ENCODE data around the gene KCNJ10.
A peak's percentile ranks its signal among the peaks of the same experiment; 100 is the strongest.
"Not testable (repeated sequence)": the region's sequence is repeated elsewhere in the genome, so short reads cannot be mapped to it uniquely, and the experiment has no call there.

The KCNJ10 gene
- total RNA-seq: 0 to 0.20 (median 0.03) reads per million in 9 experiments

DNA sequence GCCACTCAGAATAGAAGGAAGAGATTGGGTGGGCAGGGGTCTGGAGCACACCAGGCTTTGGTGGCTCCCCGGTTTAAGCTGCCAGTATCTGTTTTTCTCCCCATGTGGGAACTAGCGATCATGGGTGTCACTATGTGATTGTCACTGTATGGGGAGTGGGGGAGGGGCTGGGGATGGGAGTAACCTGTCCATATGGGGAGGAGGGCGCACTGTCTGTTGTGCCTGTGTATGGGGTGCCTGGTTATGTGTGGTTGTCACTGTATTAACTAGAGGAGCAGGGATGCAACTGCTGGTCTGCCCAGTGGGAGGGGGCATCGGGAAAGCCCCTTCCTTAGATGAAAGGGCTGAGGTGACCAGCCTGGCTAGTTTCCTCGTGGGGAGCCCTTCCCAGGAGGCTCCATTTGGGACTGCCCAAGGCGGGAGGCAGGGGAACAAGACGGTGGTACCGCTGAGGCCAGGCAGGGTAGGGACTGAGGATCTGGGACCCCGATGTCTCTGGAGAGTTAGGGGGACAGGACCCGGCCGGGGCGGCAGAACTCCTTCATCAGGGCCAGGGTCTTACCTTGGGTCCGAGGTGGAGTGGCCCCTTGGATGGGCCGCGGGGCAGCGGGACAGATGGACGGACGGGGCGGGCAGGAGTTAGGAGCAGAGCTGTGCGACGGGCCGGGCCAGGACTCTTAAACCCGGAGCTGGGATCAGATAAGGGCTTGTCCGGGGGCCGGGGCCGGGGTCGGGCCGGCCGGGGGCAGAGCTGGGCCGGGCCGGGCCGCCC, at the start of gene KCNJ10:
KCNJ10 (minus strand) TSS at position 701 of the 772 bp plus-strand sequence. CDS start 27,628 bp downstream, outside the sequence.
- peaks cover 4% of the 10 kb centered on the region for H3K36me3 Mint-ChIP-seq (ENCODE audit: insufficient read depth)
- DNase-seq: no peak
- H3K27ac Mint-ChIP-seq: peak within 1 kb of the TSS in 1 of 2 donors; percentile 19
- H3K27me3 Mint-ChIP-seq: peaks cover 63 to 93% of the 10 kb centered on the region in 2 donors
- H3K4me3 Mint-ChIP-seq: peak within 1 kb of the TSS; percentile 84 to 86
- H3K9me3 Mint-ChIP-seq: no peaks in the 10 kb centered on the region
- ATAC-seq (replicated peaks): no peak
- H3K4me1 Mint-ChIP-seq (ENCODE audit: low read depth in 2 of 2): peaks cover 10 to 11% of the 10 kb centered on the region in 2 donors

DNA sequence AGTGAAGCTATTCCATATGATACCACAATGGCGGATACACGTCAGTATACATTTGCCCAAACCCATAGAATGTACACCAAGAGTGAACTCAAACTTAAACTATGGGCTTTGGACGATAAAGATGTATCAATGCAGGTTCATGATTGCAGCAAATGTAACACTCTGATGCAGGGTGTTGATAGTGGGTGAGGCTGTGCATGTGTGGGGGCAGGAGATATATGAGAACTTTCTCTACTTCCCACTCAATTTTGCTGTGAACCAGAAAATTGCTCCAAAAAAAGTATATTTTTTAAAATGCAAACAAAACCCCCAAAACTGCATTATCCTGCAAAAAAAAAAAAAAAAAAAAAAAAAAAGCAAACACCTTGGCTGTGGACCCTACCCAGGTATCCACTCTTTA, 49.0 kb upstream of the KCNJ10 start:
- Mint-ChIP-seq H3K36me3 (ENCODE audit: insufficient read depth) (no peaks in the 10 kb centered on the region), H3K4me1 (ENCODE audit: low read depth in 2 of 2) (no peaks in the 10 kb centered on the region), H3K27me3 (peaks cover 33 to 63% of the 10 kb centered on the region in 2 donors), H3K4me3 (no peak overlapping the region), H3K27ac (no peak overlapping the region), H3K9me3 (no peaks in the 10 kb centered on the region)
- DNase-seq (no peak), ATAC-seq (replicated peaks) (no peak)

GRCh38 chr1:160117709-160118183, 47.8 kb upstream of the KCNJ10 start:
- peaks cover 33 to 65% of the 10 kb centered on the region in 2 donors for H3K27me3 Mint-ChIP-seq
- no peak overlapping the region for H3K27ac Mint-ChIP-seq
- no peaks in the 10 kb centered on the region for H3K4me1 Mint-ChIP-seq (ENCODE audit: low read depth in 2 of 2)
- no peak overlapping the region for H3K4me3 Mint-ChIP-seq
- DNase-seq (no peak), ATAC-seq (replicated peaks) (no peak)
- H3K36me3 Mint-ChIP-seq (ENCODE audit: insufficient read depth): no peaks in the 10 kb centered on the region
- H3K9me3 Mint-ChIP-seq: no peaks in the 10 kb centered on the region

DNA sequence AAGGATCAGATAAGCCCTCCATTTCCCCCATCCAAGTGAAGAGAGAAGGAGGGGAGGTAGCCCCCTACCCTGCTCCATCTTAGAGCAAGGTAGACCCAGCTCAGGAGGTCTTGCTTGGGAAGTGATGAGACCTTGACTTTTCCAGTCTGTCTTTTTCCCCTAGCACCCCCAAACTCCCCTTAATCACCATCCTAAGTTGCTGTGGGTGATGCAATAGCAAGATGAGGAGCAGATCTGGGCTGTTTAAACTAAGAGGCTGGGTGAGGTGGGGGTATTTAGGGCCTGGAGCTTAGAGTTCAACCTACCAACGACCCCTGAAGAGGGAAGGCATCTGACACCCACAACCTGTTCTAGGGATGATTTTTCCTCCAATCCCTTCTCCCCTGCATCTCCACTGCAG, 47.3 kb upstream of the KCNJ10 start:
- H3K4me1 Mint-ChIP-seq (ENCODE audit: low read depth in 2 of 2): no peaks in the 10 kb centered on the region
- DNase-seq (no peak), ATAC-seq (replicated peaks) (no peak)
- H3K27me3 Mint-ChIP-seq: peaks cover 33 to 69% of the 10 kb centered on the region in 2 donors
- H3K9me3 Mint-ChIP-seq: no peaks in the 10 kb centered on the region
- H3K36me3 Mint-ChIP-seq (ENCODE audit: insufficient read depth): no peaks in the 10 kb centered on the region
- H3K27ac Mint-ChIP-seq: no peak overlapping the region
- no peak overlapping the region for H3K4me3 Mint-ChIP-seq

DNA sequence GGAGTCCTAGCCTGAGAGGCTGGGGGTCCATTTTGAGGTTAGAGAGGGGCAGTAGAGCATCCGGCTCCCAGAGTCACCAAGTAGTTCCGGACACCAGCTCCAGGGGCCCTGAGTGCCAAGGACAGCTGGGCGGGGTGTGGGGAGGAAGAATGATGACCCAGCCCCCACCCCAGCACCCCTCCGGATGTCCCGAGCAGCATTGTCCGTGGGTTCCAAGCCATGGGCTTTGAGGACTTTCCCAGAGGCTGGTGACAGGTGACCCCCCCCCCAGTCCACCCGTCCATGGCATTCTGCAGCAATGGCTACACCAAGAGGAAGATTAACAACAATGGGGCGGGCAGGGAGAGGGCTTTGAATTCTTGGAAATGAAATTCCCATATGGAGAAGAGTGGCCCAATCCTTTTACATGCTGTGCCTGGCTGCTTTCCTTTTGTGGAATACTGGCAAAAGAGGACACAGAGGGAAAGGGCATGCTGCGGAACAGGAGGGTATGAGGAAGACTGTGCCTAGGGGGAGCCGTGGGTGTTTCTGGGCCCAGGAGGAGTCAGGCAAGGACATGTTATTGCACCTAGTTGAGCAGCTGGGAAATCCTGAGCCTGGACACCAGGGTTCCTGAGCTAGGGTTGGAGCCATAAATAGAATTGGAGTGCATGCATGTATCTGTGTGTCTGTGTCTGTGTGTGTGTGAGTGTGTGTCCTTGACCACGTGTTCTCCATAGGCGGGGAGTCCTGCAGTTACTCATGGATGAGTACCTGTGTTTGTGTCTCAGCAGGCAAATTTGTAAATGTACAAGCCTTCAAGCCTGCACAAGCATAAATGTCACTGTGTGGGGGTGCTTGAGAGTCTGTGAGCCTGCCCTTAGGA, 46.6 kb upstream of the KCNJ10 start:
- Mint-ChIP-seq H3K9me3 (no peaks in the 10 kb centered on the region), H3K27me3 (peaks cover 33 to 73% of the 10 kb centered on the region in 2 donors), H3K27ac (no peak overlapping the region), H3K36me3 (ENCODE audit: insufficient read depth) (no peaks in the 10 kb centered on the region), H3K4me3 (no peak overlapping the region), H3K4me1 (ENCODE audit: low read depth in 2 of 2) (no peaks in the 10 kb centered on the region)
- ATAC-seq (replicated peaks) (no peak), DNase-seq (no peak)

- peaks cover 37 to 72% of the 10 kb centered on the region in 2 donors for H3K27me3 Mint-ChIP-seq
- no peaks in the 10 kb centered on the region for H3K9me3 Mint-ChIP-seq
- H3K4me1 Mint-ChIP-seq (ENCODE audit: low read depth in 2 of 2): no peaks in the 10 kb centered on the region
- no peak for DNase-seq
- H3K4me3 Mint-ChIP-seq: no peak within 1 kb of the TSS
- no peaks in the 10 kb centered on the region for H3K36me3 Mint-ChIP-seq (ENCODE audit: insufficient read depth)
- ATAC-seq (replicated peaks): no peak
- H3K27ac Mint-ChIP-seq: no peak within 1 kb of the TSS
Observed at GRCh38 chr1:160115545-160116282, 45.8 kb upstream of the KCNJ10 start, which contains the start of gene ATP1A2. Gene ATP1A2 (plus strand): TSS chr1:160115759. CDS start chr1:160115862, 103 bp downstream.

DNA sequence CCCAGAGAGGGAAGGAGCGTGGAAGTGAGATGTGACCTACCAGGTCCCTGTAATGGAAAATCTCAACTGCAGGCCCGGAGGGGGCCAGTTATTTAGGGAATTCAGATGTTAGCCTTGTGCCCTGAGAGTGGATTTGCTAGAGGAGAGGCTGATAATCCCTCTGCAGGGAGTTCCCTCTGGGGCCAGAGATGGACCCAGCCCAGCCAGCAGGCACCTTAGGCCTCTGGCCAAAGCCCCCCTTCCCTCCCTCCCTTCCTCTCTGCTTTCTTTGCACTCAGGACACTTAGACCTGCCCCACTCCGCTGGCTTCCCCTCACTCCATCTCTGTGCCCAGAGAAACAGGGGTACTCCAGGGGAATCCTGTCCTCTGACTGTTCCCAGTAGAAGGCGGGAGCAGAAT, 44.1 kb upstream of the KCNJ10 start:
- Mint-ChIP-seq H3K4me3 (no peak overlapping the region), H3K27me3 (peaks cover 39 to 83% of the 10 kb centered on the region in 2 donors), H3K27ac (no peak overlapping the region), H3K36me3 (ENCODE audit: insufficient read depth) (no peaks in the 10 kb centered on the region), H3K9me3 (no peaks in the 10 kb centered on the region), H3K4me1 (ENCODE audit: low read depth in 2 of 2) (peaks cover 0 to under 1% of the 10 kb centered on the region in 2 donors)
- ATAC-seq (replicated peaks) (no peak), DNase-seq (no peak)

DNA sequence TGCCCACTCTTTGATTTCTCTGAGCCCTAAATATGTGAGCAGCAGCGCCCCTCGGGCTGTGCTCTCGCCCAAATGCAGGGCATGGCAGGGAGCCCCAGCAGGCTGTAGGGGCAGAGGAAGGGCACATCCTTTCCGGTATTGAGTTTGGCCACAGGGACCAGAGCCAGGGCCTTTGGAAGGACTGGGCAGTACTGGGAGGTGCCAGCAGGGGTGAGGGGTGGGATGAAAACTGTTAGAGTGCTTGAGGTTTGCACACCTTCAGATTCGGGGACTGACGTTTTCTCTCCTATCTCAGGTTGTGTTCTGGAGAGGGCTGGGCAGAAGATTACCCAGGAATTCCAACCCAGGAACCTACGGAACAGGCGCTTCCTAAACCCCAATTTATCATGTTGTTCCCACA, 43.4 kb upstream of the KCNJ10 start:
- no peak for ATAC-seq (replicated peaks)

GRCh38 chr1:160112357-160112756, 42.4 kb upstream of the KCNJ10 start:
- no peaks in the 10 kb centered on the region for H3K9me3 Mint-ChIP-seq
- no peak for DNase-seq
- peaks cover 43 to 80% of the 10 kb centered on the region in 2 donors for H3K27me3 Mint-ChIP-seq
- H3K4me3 Mint-ChIP-seq: no peak overlapping the region
- H3K36me3 Mint-ChIP-seq (ENCODE audit: insufficient read depth): no peaks in the 10 kb centered on the region
- H3K27ac Mint-ChIP-seq: no peak overlapping the region
- ATAC-seq (replicated peaks): no peak
- peaks cover 2 to 3% of the 10 kb centered on the region in 2 donors for H3K4me1 Mint-ChIP-seq (ENCODE audit: low read depth in 2 of 2)

More for the DNA sequence above, 43.4 kb upstream of the KCNJ10 start:
- H3K36me3 Mint-ChIP-seq (ENCODE audit: insufficient read depth): no peaks in the 10 kb centered on the region
- peaks cover 2 to 3% of the 10 kb centered on the region in 2 donors for H3K4me1 Mint-ChIP-seq (ENCODE audit: low read depth in 2 of 2)
- peaks cover 43 to 86% of the 10 kb centered on the region in 2 donors for H3K27me3 Mint-ChIP-seq
- no peak overlapping the region for H3K4me3 Mint-ChIP-seq
- no peak for DNase-seq
- no peak overlapping the region for H3K27ac Mint-ChIP-seq
- H3K9me3 Mint-ChIP-seq: no peaks in the 10 kb centered on the region

GRCh38 chr1:160111462-160111861, 41.5 kb upstream of the KCNJ10 start:
- H3K4me1 Mint-ChIP-seq (ENCODE audit: low read depth in 2 of 2); H3K4me3 Mint-ChIP-seq; H3K36me3 Mint-ChIP-seq (ENCODE audit: insufficient read depth); DNase-seq; ATAC-seq (replicated peaks); H3K9me3 Mint-ChIP-seq; H3K27ac Mint-ChIP-seq: not testable (repeated sequence)
- peaks cover 37 to 71% of the 10 kb centered on the region in 2 donors for H3K27me3 Mint-ChIP-seq

DNA sequence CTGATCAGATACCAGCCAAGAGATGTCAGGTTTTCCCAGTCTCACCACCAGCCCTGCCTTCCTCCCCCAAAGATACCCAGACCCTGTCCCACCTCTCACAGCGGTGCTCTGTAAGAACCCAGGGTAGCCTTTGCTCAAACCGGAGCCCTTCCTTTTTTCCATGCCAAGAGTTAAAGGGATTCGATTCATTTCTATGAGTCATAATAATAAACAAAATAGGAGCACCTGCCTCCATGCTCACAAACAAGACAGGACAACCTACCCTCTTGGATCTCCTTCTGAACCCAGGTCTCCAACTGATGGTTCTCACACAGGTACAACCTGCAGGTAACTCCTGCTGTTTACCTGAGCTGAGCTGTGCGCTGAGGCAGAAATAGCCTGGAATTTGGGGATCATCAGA, 39.7 kb upstream of the KCNJ10 start:
- Mint-ChIP-seq H3K4me3 (no peak overlapping the region), H3K9me3 (no peaks in the 10 kb centered on the region), H3K36me3 (ENCODE audit: insufficient read depth) (no peaks in the 10 kb centered on the region), H3K27ac (no peak overlapping the region), H3K27me3 (peaks cover 26 to 54% of the 10 kb centered on the region in 2 donors), H3K4me1 (ENCODE audit: low read depth in 2 of 2) (peaks cover 2 to 3% of the 10 kb centered on the region in 2 donors)
- DNase-seq (no peak), ATAC-seq (replicated peaks) (no peak)

- Mint-ChIP-seq H3K27ac (no peak overlapping the region), H3K27me3 (peaks cover 22 to 48% of the 10 kb centered on the region in 2 donors), H3K4me1 (ENCODE audit: low read depth in 2 of 2) (peaks cover 2 to 3% of the 10 kb centered on the region in 2 donors), H3K4me3 (no peak overlapping the region), H3K9me3 (no peaks in the 10 kb centered on the region), H3K36me3 (ENCODE audit: insufficient read depth) (no peaks in the 10 kb centered on the region)
- ATAC-seq (replicated peaks) (peak; percentile 32), DNase-seq (peak; percentile 12 to 27 (median 25))
Observed at GRCh38 chr1:160108888-160109662, 39.1 kb upstream of the KCNJ10 start.
